Measurements from ENCODE around the gene TMC8.
"Not testable (repeated sequence)": the region's sequence is repeated elsewhere in the genome, so short reads cannot be mapped to it uniquely, and the experiment has no call there.

The TMC8 gene

DNA sequence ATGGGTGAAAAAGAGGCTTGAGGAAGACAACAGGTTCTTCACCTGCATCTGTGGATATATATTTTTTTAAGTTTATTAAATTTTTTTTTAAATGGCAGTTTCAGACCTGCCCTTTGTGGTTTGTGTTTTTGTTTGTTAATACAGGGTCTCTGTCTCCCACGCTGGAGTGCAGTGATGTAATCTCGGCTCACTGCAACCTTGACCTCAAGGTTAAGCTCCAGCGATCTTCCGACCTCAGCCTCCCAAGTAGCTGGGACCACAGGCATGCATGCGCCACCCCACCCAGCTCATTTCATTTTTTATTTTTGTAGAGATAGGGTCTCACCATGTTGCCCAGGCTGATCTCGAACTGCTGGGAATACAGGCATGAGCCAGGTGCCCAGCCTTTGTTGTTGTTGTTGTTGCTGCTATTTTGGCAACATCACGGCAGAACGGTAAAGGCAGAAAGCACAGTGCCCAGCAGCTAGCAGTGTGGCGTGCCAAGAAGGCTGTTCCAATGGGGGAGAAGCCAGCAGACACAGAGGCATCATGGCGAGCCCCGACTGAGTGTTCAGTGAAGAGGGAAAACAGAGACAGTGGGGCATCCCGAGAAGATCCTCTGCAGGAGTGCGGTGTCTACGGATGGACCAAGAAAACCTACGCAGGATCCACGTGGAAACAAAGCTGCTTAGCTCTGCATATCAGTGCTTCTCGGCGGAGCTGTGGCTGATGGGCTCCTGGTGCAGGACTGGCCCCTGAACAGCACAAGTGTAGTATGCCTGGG, 21.7 kb upstream of the TMC8 start:
- DNase-seq (ENCODE audit: low read depth, low spot score): no peak
- H3K27ac ChIP-seq: no peak overlapping the region

DNA sequence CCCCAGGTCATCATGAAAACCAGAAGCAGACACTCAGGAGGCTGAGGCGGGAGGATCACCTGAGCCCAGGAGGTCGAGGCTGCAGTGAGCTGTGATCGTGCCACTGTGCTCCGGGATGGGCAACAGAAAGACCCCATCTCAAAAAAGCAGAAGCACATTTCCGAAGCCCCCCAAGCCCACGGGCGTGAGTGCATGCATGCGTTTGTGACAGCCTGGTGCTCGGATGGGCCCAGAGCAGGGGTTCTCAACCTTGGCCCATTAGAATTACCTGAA, 21.1 kb upstream of the TMC8 start:
- DNase-seq (ENCODE audit: low read depth, low spot score): no peak
- no peak overlapping the region for H3K27ac ChIP-seq

DNA sequence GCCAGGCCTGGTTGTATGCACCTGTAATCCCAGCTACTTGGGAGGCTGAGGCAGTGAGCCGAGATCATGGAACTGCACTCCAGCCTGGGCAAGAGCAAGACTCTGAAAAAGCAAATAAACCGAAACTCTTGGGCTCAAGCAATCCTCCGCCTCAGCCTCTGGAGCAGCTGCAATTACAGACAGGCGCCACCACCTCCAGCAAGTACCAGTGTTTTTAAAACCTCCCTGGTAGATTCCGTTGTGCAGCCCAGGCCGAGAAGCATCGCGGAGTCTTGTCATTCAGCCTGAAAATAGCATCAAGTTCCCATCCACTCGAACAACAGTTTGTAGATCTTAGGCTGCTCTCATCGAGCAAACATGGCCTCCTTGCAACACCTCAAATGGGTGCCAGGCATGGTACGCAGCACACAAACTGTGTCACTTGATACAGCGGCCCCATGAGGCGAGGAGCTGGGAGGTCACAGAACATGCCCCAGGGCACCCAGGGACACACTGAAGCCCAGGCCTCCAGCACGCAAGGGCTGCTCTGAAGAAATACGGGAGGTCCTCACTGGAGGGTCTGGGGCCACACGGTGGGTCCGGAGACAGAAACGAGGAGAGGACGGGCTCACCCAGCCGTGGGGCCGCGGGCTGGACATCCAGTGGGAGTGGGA, 20.1 kb upstream of the TMC8 start:
- no peak overlapping the region for H3K27ac ChIP-seq
- DNase-seq (ENCODE audit: low read depth, low spot score): no peak

DNA sequence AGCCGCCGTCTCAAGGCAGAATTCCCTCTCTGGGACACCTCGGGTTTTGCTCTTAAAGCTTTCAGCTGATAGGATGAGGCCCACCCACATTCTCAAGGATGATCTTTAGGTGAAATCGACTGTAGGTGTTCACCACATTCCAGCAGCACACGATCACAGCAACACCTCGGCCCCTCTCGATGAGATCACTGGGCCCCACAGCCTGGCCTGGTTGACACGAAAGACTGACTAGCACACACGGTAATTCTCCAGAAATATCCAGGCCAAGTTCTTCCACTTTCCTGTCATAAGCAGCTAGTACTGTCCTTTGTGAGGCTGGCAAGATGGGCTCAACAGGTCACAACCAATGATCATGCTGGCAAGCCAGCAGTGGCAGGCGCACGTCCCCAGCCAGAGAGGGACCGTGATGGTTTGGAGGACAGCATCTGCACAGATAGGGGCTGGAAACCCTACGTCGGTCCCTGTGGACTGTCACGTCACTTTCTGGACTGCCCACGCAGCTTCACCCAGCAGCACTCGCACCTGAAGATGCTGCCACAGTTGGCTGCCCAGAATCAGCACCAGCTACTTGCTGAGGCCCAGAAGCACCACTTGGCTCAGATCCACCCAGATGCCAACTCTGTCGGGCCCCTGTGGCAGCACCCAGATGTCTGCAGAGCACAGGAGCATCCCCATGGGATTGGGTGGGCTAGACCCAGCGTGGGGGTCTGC, 19.4 kb upstream of the TMC8 start:
- H3K27ac ChIP-seq: no peak overlapping the region
- DNase-seq (ENCODE audit: low read depth, low spot score): no peak

DNA sequence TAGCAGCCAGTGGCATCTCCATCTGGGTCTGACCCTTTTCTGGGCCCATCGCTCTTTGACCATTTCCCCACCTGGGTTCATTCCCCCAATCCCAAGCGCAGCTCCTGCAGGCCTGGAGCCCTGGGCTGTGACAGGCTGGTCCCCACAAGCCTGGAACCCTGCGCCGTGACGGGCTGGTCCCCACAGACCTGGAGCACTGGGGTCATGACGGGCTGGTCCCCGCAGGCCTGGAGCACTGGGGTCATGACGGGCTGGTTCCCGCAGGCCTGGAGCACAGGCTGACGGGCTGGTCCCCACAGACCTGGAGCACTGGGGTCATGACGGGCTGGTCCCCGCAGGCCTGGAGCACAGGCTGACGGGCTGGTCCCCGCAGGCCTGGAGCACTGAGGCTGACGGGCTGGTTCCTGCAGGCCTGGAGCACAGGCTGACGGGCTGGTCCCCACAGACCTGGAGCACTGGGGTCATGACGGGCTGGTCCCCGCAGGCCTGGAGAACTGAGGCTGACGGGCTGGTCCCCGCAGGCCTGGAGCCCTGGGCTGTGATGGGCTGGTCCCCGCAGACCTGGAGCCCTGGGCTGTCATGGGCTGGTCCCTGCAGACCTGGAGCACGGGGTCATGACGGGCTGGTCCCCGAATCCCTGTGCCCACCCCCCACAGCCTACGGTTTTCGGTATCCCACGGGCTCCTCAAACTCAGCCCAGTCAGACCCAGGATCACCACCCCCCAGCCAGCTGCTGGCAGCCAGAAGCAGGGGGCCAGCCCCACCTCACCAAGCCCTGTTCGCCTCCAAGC, 18.6 kb upstream of the TMC8 start:
- no peak overlapping the region for H3K27ac ChIP-seq
- no peak for DNase-seq (ENCODE audit: low read depth, low spot score)

DNA sequence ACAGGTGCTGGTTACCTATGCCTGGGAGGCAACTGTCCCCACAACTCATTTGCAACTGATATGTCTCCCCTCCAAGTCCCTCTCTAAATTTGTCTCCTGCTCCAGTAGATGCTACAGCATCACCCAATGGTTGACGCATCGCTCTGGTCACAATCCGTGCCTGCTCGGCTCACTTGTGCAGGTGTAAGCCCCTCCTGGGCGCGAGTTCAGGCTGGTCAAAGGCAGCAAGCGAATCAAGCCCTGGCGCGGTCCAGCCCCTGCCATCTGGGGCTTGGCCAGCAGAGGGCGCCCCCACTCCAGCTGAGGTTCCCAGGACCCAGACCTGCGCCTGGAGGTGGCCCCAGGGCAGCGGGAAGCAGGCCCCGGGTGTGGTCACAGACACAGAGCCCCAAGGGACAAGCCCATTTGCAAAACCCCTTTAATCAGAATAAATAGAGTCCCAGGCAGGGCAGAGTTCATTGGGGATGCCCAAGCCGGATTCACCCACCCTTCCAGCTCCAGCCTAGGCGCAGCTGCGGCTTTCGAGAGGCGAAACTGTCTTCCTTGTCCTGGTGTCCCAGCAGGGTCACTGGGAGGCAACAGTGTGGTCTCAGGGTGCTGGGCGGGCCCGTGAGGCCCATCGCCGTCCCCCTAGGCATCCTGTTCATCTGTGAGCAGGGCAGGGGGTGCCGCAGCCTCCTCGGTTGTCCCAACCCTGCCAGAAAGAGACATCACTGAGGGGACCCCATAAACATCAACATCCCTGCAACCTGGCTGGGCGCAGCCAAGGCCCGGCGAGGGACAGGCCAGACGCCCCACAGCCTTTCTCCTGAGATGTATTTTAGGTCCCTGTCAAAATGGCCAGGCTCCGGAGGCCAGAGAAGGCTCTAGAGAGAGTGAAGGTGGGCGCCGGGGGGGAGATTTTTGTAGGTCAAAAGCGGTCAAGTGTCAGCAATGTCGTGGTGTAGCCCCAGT, 17.8 kb upstream of the TMC8 start:
- no peak for DNase-seq (ENCODE audit: low read depth, low spot score)
- H3K27ac ChIP-seq: no peak overlapping the region

DNA sequence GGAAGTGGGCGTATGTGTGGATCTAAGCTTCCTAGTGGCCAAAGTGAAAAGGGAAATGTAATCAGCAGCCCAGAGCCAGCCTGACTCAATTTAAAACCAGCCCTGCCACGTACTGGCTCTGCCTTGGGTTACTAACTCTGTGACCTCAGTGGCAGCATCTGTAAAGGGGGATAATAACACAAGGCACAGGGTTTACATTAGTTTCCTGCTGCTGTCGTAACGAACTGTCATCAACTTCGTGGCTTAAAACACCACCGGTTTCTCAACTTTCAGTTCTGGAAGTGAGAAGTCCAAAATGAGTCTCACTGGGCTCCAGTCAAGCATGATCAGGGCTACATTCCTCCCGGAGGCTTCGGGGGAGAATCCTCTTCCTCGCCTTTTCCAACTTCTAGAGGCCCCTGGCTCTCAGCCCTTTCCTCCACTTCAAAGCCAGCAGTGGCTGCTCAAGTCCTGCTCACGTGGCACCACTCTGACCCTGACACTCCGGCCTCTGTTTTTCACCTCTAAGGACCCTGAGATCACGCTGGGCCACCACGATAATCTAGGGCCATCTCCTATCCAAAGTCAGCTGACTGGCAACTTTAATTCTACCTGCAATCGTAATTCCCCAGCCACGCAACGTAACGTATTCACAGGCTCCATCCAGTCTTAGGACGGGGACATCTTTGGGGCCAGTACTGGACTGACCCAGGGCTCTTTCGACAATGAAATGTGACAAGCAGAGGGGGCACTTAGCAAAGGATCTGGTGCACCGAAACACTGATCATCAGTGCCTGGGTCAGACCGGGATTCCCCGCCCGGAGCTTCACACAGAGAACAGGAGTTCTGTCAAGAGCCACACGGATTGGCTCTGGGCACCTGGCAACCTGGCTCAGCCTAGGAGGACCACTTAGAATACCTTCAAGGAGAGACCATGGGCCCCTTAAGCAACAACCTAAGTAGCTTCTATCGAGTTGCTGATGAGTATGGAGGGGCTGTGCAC, 16.5 kb upstream of the TMC8 start:
- DNase-seq (ENCODE audit: low read depth, low spot score): no peak
- no peak overlapping the region for H3K27ac ChIP-seq

DNA sequence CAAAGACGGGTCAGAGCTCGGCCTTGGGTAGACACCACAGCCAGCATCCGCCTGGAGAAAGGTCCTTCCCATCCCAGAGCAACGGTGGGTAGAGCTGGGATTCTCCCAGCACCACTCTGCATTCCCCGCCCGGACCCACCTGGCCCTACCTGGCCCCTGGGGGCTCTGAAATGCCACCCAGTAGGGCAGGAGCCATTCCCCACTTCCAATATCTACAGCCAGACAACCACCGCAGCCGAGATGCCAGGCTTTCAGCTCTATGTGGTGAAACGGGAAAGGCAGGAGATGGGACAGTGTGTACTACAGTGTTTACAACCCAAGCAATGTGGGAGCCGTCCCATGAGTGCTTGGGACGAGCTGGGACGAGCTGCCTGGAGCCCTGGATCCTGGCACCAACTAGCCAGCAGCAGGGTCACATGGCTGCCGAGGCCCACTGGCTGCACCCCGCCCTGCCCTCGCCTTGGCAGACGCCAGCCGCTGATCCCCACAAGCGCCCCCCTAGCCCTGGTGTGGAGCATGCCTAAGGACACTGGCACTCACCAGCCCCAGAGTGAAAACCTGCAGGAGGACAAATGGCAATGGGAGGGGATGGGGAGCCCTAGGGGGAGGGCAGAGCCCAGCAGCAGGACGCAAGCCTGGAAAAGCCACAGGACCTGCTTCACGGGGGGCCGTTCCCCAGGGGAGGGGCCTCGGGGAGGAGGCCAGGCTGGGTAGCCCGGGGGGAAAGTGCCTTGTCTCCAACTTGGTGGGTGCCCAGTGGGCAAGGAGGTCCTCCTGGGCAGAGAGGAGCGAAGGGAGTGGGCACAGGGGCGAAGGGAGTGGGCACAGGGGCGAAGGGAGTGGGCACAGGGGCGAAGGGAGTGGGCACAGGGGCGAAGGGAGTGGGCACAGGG, 15.5 kb upstream of the TMC8 start:
- no peak overlapping the region for H3K27ac ChIP-seq
- no peak for DNase-seq (ENCODE audit: low read depth, low spot score)

DNA sequence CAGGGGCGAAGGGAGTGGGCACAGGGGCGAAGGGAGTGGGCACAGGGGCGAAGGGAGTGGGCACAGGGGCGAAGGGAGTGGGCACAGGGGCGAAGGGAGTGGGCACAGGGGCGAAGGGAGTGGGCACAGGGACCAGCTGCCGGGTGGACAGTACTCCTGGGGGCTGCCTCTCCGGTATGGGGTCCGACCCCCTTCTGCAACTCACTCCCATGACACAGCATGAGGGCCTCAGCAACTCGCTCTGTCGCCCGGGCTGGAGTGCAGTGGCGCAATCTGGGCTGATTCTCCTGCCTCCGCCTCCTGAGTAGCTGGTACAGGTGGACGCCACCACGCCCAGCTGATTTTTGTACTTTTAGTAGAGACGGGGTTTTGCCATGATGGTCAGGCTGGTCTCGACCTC, 14.8 kb upstream of the TMC8 start:
- DNase-seq (ENCODE audit: low read depth, low spot score); H3K27ac ChIP-seq: not testable (repeated sequence)

DNA sequence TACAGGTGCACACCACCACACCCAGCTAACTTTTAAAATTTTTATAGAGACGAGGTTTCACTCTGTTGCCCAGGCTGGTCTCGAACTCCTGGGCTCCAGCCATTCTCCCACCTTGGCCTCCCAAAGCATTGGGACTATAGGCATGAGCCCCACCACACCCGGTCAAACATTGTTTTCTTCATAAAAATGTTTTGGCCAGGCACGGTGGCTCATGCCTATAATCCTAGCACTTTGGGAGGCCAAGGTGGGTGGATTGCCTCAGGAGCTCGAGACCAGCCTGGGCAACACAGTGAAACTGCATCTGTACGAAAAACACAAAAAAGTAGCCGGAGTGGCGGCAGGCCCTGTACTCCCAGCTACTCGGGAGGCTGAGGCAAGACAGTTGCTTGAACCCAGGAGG, 14.2 kb upstream of the TMC8 start:
- no peak for DNase-seq (ENCODE audit: low read depth, low spot score)
- no peak overlapping the region for H3K27ac ChIP-seq

DNA sequence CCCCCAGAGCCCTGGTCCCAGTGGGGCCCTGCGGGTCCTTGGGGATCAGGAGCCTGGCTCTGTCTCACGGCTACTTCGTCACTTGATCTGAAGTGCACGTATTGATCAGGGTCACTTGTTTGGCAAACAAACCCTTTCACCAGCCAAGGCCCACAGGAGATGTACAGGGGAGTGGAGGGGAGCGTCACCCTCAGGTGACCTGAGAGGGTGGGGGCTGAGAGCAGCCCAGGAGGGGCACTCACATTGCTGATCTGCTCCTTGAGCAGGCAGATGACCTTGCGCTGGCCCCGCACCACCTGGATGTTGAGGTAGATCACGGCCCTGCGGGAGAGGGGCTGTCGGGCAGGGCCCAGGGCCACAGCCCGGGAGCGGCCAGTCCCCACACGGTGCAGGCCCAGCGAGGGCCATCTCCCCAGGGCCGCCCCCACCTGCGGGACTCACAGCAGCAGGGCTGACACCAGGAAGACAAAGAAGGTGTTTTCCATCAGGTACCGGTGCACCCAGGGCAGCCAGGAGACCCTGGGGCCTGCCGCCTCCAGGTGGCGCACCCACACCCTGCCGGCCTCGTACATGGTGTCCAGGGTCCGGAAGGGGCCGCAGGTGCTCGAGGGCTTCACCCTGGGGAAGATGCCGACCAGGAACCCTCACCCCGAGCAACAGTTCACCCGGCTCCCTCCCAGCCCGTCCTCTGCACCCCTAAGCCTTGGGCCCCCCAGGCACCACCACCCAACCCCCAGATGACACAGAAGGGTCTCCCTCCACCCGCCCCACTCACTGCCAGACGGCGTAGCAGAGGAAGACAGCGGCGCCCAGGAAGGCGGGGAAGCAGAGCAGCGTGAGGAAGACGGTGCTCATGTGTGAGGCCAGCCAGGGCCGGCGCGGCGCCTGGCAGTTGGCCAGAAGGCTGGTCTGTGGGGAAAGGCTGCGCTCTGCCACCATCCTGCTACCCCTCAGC, 13.3 kb upstream of the TMC8 start:
- no peak for DNase-seq (ENCODE audit: low read depth, low spot score)
- no peak overlapping the region for H3K27ac ChIP-seq

DNA sequence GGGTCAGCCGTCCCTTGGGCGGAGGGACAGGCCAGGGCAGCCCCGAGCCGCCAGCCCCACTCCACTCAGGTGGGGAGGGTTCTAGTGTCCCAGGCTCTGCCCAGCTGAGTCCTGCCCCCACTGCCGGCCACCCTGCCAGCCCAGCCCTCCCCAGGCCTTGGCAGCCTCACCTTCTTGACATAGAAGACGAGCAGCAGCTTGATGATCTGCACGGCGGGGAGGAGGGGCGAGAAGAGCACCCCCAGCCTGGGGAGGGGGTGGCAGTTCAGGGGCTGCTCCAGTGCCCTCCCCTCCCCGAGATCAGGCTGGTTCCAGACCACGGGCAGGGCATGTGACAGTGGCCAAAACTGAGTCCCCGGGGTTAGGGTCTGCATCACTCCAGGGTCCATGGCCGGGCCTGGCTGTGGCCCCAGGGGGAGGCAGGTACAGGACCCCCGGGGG, 11.8 kb upstream of the TMC8 start:
- DNase-seq (ENCODE audit: low read depth, low spot score): no peak
- H3K27ac ChIP-seq: no peak overlapping the region

DNA sequence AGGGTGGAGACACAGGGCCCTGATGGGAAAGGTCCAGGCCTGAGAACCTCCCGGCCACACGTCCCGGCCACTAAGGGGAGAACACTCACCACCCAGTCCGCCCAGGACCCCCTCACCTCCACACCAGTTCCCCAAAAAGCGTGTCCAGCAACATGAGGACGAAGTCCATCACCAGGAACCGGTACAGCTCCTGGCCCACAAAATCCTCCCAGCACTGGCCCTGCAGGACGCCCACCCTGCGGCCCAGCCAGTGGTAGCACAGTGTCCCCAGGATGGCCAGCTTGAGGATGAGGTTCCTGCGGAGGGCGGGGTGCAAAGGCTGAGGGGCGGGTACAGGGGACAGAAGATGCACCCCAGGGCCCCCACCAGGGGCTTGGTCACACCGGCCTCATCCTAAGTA, 10.0 kb upstream of the TMC8 start:
- no peak overlapping the region for H3K27ac ChIP-seq
- DNase-seq (ENCODE audit: low read depth, low spot score): no peak

DNA sequence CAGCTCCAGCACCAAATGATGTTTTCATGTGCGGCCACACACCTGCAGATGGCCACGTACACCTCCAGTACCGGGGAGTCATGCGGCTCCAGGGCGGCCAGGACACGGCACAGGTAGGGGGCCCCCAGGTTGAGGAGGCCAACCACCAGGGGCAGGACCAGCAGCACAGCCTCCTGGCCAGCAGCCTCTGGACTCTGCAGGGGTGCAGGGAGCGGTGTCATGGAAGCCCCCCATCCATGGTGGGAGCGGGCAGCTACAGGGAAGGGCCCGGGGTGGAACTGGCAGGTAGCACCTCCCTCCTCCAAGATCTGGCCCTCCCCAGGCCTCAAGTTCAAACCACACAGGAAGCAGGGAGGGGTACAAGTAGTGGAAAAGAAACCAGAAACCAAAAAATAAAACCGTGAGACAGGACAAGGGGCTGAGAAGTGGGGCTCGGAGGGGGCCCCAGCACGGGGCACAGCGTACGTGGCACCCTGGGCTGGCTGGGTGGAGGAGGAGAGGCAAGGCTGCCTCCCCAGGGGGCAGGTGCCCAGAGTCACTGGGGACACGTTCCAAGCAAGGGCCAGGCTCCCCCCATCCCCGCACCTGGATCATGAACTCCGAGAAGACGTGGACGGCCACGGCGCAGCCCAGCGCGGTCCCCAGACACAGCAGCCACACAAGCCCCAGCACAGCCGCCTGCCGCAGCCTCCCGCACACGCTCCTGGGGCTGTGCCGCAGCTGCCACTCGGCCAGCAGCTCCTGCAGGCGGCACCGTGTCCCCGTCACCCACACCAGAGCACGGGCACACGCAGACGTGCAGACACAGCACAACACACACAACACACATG, 9.4 kb upstream of the TMC8 start:
- H3K27ac ChIP-seq: no peak overlapping the region
- DNase-seq (ENCODE audit: low read depth, low spot score): no peak

DNA sequence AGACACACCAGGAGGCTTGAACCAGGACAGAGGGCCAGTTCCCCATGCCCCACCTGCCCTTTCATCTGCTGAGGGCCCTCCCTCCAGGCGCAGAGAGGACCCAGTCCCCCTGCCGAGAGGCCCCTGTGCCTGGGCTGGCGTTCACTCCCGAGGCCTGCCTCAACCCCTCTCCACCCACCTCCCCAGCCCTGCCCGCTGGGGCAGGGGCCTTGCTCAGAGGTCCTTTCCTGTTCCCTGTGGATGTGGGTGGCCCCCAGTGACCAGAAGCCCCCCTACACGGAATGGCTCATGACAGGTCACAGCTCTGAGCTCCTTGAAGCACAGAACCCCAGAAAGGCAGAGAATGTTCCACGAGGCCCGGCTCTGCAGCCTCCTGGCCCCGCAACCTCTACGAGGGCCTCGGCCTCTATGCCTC, 8.8 kb upstream of the TMC8 start:
- H3K27ac ChIP-seq: no peak overlapping the region

More for the DNA sequence above, 8.8 kb upstream of the TMC8 start:
- DNase-seq (ENCODE audit: low read depth, low spot score): no peak
